ENCODE results near the gene SZT2.

DNA sequence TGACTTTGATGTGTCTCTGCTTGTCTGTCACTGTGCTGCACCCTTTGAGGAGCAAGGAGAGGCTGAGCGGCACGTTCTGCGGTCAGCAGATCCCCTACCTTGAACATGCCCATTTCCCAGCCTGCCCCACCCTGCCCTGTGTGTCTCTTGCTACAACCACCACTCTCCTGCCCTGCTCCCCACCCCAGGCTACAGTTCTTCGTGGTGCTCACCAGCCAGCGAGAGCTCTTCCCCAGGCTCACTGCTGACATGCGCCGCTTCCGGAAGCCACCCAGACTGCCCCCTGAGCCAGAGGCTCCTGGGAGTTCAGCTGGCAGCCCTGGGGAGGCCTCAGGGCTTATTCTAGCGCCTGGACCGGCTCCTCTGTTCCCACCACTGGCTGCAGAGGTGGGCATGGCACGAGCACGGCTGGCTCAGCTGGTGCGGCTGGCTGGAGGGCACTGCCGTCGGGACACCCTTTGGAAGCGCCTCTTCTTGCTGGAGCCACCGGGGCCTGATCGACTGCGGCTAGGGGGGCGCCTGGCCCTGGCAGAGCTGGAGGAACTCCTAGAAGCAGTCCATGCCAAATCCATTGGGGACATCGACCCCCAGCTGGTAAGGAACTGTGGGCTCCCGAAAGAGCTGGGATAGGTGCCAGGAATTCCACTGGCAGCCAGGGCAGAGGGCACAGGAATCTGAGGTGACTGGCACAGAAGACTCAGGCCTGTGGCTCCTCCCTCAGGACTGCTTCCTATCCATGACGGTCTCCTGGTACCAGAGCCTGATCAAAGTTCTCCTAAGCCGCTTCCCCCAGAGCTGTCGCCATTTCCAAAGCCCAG lies 58.4 kb downstream of the SZT2 start:
- TF ChIP-seq, protein P1, sequence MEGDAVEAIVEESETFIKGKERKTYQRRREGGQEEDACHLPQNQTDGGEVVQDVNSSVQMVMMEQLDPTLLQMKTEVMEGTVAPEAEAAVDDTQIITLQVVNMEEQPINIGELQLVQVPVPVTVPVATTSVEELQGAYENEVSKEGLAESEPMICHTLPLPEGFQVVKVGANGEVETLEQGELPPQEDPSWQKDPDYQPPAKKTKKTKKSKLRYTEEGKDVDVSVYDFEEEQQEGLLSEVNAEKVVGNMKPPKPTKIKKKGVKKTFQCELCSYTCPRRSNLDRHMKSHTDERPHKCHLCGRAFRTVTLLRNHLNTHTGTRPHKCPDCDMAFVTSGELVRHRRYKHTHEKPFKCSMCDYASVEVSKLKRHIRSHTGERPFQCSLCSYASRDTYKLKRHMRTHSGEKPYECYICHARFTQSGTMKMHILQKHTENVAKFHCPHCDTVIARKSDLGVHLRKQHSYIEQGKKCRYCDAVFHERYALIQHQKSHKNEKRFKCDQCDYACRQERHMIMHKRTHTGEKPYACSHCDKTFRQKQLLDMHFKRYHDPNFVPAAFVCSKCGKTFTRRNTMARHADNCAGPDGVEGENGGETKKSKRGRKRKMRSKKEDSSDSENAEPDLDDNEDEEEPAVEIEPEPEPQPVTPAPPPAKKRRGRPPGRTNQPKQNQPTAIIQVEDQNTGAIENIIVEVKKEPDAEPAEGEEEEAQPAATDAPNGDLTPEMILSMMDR (IDR thresholded peaks at IDR 0.05), result no peak
- TF ChIP-seq EZH2 (IDR thresholded peaks at IDR 0.05) (no peak), EZH2phosphoT487 (IDR thresholded peaks at IDR 0.05) (no peak)
